Measurements from ENCODE around the gene HERPUD1.

HERPUD1 gene

GRCh38 chr16:56912746-56913708, 18.9 kb upstream of the HERPUD1 start:
- no peak for TF ChIP-seq FOXM1 (IDR thresholded peaks at IDR 0.05; ENCODE audit: borderline replicate concordance, low read depth)
- no peak for TF ChIP-seq NFIC (IDR thresholded peaks at IDR 0.05)
- TF ChIP-seq TEAD4 (IDR thresholded peaks at IDR 0.05), result no peak
- TF ChIP-seq TCF12 (IDR thresholded peaks at IDR 0.05; ENCODE audit: low read depth), result no peak
- no peak for TF ChIP-seq EP300 (IDR thresholded peaks at IDR 0.05; ENCODE audit: borderline replicate concordance)
- no peak for TF ChIP-seq ZBTB7A (IDR thresholded peaks at IDR 0.05; ENCODE audit: low read depth)
- TF ChIP-seq YY1 (IDR thresholded peaks at IDR 0.05; ENCODE audit: low read depth), result no peak
- TF ChIP-seq REST (IDR thresholded peaks at IDR 0.05; ENCODE audit: low read depth), result no peak
- no peak for TF ChIP-seq USF1 (IDR thresholded peaks at IDR 0.05)
- no peak for TF ChIP-seq EGR1 (IDR thresholded peaks at IDR 0.05)
- no peak for TF ChIP-seq TAF1 (IDR thresholded peaks at IDR 0.05; ENCODE audit: low read depth)
- TF ChIP-seq CEBPB (IDR thresholded peaks at IDR 0.05), result no peak
- no peak for TF ChIP-seq CREB1 (IDR thresholded peaks at IDR 0.05; ENCODE audit: low read depth)
- no peak for TF ChIP-seq MAX (IDR thresholded peaks at IDR 0.05)

GRCh38 chr16:56914896-56915295, 17.0 kb upstream of the HERPUD1 start:
- TF ChIP-seq MAX (IDR thresholded peaks at IDR 0.05) (no peak), RAD21 (IDR thresholded peaks at IDR 0.05; ENCODE audit: low read depth) (no peak), YY1 (IDR thresholded peaks at IDR 0.05; ENCODE audit: low read depth) (no peak), TAF1 (IDR thresholded peaks at IDR 0.05; ENCODE audit: low read depth) (no peak), EP300 (IDR thresholded peaks at IDR 0.05; ENCODE audit: borderline replicate concordance) (no peak)

- TF ChIP-seq RAD21 (IDR thresholded peaks at IDR 0.05; ENCODE audit: low read depth) (no peak), YY1 (IDR thresholded peaks at IDR 0.05; ENCODE audit: low read depth) (no peak), TCF12 (IDR thresholded peaks at IDR 0.05; ENCODE audit: low read depth) (no peak), FOXM1 (IDR thresholded peaks at IDR 0.05; ENCODE audit: borderline replicate concordance, low read depth) (no peak), EGR1 (IDR thresholded peaks at IDR 0.05) (no peak), MAX (IDR thresholded peaks at IDR 0.05) (no peak), ZBTB7A (IDR thresholded peaks at IDR 0.05; ENCODE audit: low read depth) (no peak), CREB1 (IDR thresholded peaks at IDR 0.05; ENCODE audit: low read depth) (no peak), REST (IDR thresholded peaks at IDR 0.05; ENCODE audit: low read depth) (no peak)
These were observed 16.4 kb upstream of the HERPUD1 start for GRCh38 chr16:56915336-56916119.

GRCh38 chr16:56916571-56917403, 15.2 kb upstream of the HERPUD1 start:
- TF ChIP-seq FOXM1 (IDR thresholded peaks at IDR 0.05; ENCODE audit: borderline replicate concordance, low read depth) (no peak), EGR1 (IDR thresholded peaks at IDR 0.05) (no peak), REST (IDR thresholded peaks at IDR 0.05; ENCODE audit: low read depth) (no peak), USF1 (IDR thresholded peaks at IDR 0.05) (no peak), CREB1 (IDR thresholded peaks at IDR 0.05; ENCODE audit: low read depth) (no peak), MAX (IDR thresholded peaks at IDR 0.05) (no peak), ZBTB7A (IDR thresholded peaks at IDR 0.05; ENCODE audit: low read depth) (no peak), TEAD4 (IDR thresholded peaks at IDR 0.05) (no peak), TAF1 (IDR thresholded peaks at IDR 0.05; ENCODE audit: low read depth) (no peak), RAD21 (IDR thresholded peaks at IDR 0.05; ENCODE audit: low read depth) (no peak), NFIC (IDR thresholded peaks at IDR 0.05) (no peak), YY1 (IDR thresholded peaks at IDR 0.05; ENCODE audit: low read depth) (no peak)
